GM21526 (cell line): ENCODE results near the gene PLEKHG1.
A peak's percentile ranks its signal among the peaks of the same experiment; 100 is the strongest.

Source experiments
- ATAC-seq: cut with Tn5 transposase; IDR thresholded peaks from one replicate; pipeline ENCODE4 v1.9.1; 2021; ENCODE audit warnings: moderate library complexity; ENCODE audit not compliant: unreplicated experiment, low FRiP score

PLEKHG1 gene

DNA sequence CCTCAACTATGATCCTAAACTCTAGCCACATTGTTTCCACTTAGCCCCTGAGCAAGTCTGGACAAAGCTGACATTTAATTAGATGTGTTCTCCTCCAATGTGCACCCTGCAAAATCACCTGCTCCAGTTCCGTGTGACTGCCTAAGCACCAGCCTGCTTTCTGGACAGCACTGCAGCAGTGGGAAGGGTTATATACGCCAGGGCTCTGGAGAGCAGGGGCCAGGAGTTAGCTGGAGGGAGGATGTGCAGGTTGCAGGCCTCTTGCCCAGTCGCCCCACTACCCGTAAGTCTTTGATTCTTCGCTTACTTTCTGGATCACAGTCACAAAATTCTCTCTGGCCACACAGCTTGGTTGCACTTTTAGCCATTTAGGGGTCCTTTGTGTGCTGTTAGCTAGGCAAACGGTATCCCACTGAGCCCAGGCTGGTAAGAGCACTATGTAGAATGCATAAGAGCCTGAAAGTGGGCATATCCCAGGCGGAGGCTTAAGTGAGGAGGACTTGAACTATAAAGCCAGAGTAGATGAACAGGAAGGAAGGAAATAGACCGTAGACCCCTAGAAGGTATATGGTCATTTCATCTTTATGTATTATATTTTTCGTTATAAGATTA, 10.7 kb upstream of the PLEKHG1 start:
- ATAC-seq, result no peak

DNA sequence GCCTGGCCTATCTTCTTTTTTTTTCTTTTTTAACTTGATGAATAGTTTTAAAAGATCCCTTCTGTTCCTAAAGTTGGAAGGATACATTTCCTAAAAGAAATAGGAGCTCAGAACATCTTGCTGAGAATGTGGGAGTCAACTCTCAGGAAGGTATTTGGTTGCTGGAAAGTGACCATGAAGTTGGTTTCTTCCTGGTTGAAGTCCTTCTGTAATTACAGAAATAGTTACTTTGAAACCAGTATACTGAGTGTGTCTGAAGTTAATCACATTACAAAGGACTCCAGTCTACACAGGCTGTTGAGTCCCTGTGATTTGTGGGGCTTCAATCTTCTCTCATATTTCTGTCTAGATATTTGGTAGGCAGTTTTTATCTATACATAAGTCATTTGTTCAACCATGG, 9.8 kb upstream of the PLEKHG1 start:
- ATAC-seq, result no peak

DNA sequence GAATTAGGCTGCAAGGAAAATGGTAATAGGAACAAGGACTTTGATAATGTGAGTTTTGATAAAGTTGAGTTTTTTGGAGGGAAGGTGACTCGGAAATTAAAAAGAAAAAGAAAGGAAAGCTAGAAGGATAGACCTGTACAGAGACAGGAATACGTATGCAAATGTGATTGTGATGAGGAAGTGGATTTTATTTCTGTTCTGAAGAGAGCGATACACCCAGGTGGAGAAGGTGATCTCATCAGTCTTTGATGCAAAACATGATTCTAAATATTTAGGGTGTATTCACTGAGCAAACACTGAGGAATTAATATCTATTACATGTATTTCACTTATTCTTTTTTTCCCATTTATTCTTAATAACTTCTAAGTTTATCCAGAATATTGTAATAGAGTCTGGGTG, 9.2 kb upstream of the PLEKHG1 start:
- ATAC-seq, result no peak

DNA sequence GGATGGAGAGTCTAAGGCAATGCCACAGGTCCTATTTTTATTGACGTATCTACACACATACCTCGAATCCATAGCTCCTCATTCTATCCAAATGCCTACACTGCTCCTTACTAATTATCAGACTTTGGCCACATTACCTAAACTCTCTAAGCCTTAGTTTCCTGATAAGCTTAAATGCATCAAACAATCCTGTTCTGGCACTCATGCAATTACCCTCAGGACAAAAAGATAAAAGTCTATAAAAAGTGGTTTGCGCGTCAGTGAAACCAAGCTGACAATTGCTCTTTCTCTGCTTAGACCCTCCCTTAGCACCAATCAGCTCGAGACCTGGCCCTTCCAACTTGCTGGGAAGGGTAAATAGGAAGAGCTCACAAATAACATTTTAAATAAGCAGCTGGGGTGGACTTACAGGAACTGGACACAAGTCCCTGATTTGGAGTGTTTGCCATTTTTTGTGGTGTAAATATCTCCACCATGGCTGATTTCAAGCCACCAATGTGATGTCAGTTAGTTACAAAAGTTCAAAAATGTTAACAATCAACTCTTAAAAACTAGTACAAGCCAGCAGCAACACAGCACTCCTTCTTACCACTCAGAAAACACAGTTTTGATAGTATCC, 7.2 kb upstream of the PLEKHG1 start:
- no peak for ATAC-seq

DNA sequence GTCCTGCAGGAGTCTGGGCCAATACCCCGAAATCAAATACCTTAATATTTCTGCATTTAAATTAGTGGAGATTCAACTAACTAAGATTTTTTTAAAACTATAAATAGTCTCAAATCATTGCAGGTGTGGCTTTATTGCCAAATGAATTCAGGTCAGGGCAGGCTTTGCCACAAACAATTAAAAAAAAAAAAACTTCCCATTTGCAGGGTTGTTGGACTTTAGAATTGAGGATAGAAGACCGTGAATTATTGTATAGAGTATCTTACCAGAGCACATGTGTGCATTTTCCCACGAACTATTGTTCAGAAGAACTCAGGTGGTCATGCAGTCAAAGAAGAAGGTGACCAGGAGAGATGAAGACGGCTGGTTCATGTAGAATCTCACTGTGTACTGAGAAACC, 6.6 kb upstream of the PLEKHG1 start:
- no peak for ATAC-seq

DNA sequence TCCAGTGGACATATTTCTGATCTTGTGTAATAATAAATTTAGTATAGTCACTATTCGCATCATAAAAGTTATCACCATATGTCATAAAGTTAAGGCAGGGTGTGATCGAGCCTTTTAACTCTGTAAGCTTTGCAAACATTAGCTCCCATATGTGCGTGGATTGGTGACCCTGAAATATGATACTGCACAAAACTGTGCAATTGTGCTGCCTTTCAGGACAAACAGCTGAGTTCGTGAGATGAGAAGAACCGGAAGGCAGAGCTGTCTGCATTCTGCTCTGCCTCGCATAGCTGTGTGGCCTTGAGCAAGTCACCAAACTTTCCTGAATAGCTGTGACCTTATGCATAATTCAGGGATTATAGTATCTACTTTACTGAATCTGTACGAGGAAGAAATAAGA, 3.2 kb upstream of the PLEKHG1 start:
- no peak for ATAC-seq

DNA sequence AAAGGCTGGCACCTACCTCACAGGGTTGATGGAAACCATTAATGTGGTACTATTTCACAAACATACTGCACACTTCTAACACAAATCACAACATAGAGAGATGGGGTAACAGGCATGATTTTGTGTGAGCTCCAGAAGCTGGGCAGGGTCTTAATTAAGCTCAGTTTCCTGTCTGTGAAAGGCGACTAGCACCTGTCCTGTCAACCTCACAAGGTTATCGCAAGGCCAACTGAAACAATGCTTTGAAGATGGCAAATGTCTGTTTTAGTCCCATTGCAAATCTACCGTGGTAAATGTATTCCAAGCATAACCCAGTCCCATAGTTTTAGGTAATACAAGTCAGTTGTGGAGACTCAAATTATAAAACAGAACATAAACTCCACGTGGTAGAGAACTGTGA, 1.3 kb upstream of the PLEKHG1 start:
- no peak for ATAC-seq

DNA sequence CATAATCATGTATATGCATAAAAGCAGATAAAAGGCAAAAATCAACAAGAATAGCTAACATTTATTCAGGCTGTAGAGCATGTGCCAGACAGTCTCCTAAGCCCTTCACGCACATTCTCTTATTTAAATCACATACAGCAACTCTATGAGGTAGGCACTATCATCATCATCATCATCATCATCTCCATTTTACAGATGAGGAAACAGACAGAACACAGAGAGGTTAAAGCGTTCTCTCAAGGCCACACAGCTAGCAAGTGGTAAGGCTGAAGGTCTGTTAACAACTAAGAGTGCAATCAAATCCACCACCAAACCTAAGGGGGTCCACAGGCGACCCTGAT, 857 bp upstream of the PLEKHG1 start:
- no peak for ATAC-seq

DNA sequence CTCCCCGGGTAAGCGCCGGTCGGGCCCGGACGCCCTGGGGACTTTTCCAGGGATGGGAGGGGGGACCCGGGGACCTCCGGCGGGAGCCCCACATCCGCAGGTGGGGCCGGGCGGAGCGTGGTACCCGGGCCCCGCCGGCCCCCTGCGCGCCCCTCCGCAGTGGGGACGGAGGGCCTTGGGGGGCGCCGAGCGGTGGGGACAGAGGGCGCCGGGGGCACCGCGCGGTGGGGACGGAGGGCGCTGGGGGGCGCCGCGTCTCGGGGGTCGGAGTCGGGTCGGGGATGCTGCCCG, 270 bp downstream of the PLEKHG1 start:
- ATAC-seq, result no peak

DNA sequence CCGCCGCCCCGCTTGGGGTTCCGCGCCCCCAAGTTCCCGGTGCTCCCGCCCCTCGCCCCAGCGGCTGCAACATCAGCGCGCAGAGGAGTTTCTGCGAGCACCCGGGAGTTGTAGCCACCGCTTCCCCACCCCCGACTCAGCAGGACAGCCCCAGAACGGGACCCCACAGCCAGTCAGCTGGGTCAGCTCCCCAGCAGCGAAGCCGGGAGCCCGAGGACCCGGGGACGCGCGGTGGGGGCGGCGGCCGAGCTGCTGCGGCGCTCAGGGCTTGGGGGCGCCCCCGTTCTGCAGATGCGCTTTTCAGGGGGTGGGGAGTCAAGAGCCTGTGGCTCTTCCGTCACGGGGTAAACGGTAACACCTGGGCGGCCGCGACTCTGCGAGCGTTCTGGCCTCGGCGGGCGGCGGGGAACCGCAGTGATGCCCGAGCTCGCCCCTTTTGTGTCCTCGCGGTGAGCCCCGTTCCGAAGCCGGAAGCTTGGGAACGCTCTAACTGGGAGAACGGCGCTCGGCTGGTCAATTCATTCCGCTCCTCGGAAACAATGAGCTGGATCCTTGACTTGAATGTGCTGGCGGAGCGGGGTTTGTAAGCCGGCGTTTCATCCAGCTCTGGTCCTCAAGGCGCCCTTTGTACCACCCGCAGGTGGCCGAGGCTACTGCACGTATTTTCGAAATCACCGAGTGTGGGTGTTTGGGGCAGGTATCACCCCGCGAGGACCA, 774 bp downstream of the PLEKHG1 start:
- ATAC-seq, result peak; percentile 65

DNA sequence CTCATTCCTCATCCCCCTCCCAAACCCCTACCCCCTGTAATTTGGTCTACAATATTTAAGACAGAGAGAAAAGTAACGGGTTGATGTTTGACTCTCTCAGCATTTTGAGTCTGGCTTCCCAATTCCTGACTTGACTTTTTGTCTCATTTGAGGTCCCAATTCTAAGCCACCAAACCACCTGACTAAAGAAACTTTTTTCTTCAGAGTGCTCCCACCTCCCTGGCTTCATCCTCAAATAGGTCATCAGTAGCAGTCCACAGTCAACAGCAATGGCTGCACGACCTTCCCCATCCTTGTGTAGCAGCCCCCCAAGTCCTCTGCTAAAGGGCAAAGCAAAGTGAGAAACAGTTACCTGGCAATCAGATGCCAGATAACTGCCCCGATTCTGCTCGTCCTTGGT, 1.8 kb downstream of the PLEKHG1 start:
- ATAC-seq, result no peak

DNA sequence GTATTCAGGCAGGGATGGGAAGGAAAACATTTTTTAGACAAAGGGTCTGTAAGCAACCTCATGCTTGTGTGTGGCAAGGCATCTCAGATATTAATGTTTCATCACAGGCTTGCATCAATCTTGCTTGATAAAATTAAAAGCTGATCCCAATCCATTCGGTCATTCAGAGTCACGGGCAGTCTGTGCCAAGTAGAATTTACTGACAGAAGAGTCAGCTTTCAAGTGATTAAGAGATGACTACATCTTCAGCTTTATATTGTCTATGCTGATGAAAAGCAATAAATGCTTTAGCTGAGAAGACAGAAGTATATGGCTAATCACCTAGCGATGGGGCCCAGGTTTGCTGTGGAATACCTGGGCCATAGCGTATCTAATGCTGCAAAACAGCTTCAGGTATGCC, 3.5 kb downstream of the PLEKHG1 start:
- ATAC-seq, result no peak

DNA sequence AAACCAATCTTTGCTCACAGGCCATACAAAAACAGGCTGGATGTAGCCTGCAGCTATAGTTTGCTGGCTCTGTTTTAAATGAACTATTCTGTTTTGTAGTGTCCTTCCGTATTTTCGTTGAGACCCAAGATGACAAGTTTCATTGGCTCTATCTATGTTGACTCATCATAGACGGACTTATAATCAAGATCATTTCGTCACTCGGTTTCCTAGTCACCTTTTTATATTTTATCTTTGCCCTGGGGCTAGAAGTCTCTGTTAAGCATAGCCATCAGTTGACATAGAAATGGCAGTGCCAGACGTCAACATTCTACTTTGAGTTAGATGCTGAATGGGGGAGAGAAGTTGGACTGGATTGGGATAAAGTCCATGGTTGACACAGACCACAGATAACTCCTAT, 4.8 kb downstream of the PLEKHG1 start:
- no peak for ATAC-seq

DNA sequence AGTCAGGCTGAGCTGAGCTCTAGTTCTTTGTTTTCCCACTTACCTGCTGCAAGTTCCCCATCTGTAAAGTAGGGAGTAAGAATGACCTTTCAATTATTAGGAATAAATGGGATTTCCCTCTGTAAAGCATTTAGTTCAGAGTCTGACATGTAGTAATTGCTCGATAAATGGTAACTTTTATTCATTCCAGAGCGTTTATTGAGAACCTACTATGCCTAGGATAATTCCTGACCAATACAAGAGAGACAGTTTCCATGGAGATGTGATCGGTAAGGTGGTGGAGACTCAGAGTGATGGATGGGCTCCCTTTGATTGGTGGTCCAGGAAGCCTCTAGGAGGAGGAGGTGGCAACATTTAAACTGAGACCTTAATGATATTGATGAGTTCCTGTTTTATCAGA, 5.6 kb downstream of the PLEKHG1 start:
- no peak for ATAC-seq

DNA sequence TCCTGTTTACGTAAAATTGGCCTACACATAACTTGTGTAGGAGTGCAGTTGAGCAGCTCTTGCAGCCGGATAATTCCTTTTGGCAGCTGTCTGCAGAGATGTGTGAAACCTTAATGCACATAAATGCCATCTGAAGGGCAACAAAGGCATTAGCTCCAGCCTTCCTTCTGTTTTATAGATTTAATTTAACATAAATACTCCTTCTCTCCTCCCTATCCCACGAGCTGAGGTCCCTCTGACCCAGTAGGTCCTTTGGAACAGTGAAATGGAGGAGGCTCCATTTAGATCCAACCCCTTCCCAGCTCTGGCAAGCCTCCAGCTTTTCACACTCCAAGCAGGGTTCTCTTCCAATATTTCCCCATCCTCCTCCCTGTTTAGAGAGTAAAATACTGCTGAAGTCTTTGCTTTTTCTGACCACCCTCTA, 6.5 kb downstream of the PLEKHG1 start:
- no peak for ATAC-seq

DNA sequence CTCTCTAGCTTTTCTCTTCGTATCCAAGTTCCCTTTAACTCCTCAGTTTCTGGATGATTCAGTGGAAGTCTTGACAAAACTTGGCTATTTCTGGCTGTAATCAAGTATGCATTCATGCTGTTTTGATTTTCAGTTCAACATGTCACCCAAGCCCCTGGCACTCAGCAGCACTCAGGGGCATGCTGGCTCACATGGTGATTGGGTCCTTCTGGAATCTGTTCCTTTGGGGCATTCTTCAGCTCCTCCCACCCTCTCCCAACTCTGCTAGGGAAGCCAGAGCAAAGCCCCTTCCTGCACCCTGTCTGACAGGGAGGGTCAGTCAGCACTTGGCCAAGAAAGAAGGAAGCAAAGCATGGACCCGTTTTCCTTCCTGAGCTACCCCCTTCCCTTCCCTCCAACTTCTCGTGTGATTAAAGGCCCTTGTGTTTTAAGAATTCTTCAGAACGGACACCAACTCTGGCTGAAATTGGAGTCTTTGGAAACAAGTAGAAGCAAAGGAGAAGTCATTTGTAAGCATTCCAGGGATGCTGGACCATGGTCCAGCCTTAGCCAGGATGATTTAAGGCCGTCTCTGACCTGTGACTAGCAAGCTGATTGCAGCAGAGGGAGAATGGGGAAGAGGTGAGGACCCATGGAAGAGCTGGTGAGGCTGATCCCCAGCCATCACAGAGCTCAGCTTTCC, 7.1 kb downstream of the PLEKHG1 start:
- ATAC-seq, result no peak

DNA sequence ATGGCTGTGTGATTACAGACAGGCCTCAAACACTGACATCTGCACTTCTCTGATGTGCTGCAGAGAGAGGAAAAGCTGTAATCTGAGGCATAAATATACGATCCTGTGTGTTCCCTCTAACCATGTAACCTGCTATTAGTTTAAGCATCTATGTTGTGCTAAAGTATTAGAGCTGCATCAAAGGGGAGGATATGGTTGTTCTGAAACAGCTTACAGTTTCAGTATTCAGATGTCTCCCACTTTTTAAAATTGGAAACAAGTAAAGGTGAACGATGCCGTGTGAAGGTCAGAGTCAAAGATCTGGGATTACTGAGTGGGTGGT, 7.6 kb downstream of the PLEKHG1 start:
- ATAC-seq, result no peak

DNA sequence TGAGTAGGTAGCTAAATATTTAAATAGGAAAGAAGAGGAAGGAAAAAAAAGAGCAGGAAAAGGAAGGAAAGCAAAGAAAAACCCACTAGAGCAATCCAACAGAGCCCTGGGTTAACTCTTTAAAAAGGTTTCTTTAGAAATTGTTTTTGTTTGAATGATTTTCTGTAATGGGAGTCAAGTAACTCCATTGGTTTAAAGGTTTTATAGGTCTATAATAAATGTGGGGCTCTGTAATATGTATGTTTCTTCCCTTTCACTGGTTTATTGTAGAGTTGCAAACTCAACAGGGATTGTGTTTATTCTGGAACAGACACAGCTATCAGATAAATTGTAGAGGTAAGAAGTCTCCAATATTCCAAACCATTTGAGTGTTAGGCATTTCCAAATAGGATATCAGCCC, 10.9 kb downstream of the PLEKHG1 start:
- ATAC-seq, result no peak

DNA sequence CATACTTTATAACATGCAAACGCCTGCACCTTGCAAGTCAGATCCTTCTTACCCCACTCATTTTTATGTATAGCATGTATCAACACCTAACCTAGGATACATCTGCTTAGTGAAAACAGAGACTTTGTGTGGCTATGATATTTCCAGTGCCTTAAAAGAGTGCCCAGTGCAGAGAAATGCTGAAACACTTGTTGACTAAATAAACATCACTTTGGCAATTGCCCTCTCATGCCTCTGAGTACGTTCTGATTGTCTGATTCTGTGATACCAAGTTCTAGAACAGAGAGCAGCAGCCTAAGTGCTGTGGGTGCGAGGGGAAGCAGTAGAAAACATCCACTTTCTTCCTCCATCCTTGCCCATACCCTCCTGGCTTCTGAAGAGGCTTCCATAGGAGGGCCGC, 13.6 kb downstream of the PLEKHG1 start:
- no peak for ATAC-seq

DNA sequence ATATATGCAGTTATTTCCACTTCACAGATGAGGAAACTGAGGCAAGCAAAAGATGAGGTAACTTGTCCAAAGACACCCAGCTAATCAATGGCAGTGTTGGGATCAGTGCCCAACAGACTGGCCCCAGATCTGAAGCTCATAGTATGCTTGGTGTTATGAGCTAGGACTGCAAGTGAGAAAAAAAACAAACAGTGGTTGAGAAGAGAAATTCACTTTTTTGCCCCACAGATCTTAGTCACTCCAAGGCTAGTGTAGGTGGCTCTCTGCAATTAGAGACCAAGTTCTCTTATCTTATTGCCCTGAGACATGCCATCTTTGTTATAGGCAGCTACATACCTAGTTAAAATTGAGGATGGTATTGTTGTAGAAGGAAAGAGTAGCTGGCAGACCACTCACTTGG, 16.3 kb downstream of the PLEKHG1 start:
- ATAC-seq, result no peak

DNA sequence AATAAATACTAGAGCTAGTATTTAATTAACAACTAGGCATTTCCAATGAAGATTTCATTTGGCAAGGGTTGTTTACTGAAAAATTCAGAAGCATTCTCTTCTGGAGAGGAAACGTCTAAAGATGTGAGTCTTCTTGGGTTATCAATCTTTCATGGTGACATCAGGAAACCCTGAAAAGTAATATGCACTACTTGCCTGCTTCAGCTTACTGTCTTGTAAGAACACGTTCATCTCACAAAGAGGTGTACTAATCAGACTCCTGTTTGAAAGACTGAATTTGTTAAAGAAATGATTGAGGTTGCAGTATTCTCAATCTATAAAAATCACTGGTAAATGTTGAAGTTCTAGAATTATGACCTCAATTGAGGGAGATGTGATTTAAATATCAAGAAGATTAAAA, 16.9 kb downstream of the PLEKHG1 start:
- no peak for ATAC-seq

DNA sequence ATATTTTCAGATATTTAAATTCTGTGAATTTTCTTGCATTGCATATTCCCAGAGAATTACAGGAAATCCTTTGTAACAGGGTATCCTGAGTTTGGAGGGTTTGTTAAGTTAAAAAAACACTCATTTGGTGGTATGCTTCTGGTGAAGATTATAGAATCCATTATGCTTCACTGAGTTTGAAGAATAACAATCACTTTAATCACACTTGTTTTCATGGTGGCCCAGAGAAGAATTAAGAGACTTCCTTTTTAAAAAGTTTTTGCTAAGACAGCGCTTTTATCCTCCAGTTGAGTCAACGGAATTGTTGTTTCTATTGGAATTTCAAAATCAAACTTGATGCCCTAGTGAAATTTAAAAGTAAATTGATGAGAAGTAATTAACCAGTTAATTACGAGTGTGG, 17.4 kb downstream of the PLEKHG1 start:
- ATAC-seq, result no peak
